IPS-NIHi7 (cell line): ENCODE data around the gene ASRGL1.

Experiments used
- DNase-seq: peaks from one replicate; pipeline ENCODE4 v3.0.0; 2012; ENCODE audit warnings: mixed read lengths; ENCODE audit errors: extremely low spot score

The ASRGL1 gene

DNA sequence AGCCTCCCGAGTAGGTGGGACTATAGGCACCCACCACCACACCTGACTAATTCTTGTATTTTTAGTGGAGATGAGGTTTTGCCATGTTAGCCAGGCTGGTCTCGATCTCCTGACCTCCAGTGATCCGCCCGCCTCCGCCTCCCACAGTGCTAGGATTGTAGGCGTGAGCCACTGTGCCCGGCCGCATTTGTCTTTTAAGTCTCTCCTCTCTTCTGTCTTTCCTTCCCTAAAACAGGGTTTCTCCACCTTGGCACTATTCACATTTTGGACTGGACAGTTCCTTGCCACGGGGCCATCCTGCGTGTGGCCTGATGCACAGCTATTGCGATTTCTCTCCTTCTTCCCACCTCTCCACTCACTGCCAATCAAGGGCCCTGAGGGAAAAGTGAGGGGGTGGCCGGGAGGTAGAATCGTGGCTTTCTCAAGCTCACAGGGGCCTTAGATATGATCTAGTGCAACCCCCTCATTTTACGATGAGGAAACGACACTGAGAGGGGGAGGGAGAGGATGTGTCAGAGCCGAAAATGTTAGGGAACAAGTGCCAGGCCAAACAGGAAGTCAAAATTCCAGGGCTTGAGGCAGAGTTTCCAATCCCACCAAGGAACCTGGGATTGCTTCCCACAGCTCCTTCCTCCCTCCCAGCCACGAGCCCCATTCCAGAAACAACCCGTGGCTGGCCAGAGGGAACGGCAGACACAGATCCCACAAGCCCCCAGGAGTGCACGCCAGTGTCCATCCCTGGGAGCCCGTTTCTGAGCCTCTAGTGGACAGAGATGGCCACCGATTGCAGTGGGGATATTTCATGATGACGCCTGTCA is 102.7 kb downstream of the ASRGL1 start:
- no peak for DNase-seq
